CD4-positive, alpha-beta T cell treated with Interleukin-4 for 1 hour (primary cell): ENCODE results near the gene CPT1B.
"Not testable (repeated sequence)": the region's sequence is repeated elsewhere in the genome, so short reads cannot be mapped to it uniquely, and the experiment has no call there.

Experiments used
- DNase-seq, 2 donors: peaks; one replicate each; pipeline ENCODE4 v3.0.0-alpha.2; 2020 to 2022

The CPT1B gene

DNA sequence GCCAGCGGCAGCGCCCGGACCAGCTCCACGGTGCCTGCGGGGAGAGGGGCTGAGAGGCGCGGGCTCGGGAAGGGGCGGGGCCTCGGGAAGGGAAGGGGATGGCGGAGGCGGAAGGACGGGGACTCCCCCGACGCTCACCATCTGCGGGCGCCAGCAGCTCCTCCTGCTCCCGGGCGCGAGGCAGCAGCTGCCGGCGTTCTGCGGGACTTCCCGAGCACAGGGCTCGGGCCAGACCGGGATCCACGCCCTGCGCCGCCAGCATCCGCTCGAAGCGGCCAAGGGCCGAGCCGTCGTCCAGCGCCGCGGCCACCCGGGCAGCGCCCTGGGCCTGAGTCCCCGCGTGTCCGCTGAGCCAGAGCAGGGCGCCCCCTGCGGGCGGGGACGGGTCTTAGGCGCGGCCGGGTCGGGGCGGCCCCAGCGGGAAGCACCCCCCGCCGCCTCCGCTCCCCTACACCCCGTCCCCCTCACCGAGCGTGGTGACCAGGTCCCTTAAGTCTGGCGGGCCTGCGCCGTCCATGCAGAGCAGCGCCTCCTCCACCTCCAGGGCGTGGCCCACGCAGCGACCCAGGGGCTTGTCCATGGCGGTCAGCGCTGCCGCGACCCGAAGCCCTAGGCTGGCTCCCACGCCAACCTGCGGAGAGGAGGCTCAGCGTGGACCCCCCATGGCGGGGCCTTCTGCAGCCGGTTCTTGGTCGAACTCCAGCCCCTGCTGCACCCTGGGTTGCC, 52.0 kb downstream of the CPT1B start:
- peak; percentile 86 to 89 for DNase-seq

DNA sequence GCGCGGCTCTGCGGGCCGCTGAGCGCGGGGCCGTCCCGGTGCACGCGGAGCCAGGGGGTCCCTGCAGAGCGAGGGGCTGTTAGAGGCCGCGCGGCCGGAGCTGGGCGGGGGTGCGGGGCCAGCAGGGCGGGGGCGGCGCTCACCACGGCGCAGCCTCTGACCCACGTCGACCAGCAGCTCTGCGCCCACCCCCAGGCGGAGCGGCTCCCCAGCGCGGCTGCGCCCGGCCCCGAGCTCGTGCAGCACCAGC, 52.4 kb downstream of the CPT1B start:
- no peak for DNase-seq

DNA sequence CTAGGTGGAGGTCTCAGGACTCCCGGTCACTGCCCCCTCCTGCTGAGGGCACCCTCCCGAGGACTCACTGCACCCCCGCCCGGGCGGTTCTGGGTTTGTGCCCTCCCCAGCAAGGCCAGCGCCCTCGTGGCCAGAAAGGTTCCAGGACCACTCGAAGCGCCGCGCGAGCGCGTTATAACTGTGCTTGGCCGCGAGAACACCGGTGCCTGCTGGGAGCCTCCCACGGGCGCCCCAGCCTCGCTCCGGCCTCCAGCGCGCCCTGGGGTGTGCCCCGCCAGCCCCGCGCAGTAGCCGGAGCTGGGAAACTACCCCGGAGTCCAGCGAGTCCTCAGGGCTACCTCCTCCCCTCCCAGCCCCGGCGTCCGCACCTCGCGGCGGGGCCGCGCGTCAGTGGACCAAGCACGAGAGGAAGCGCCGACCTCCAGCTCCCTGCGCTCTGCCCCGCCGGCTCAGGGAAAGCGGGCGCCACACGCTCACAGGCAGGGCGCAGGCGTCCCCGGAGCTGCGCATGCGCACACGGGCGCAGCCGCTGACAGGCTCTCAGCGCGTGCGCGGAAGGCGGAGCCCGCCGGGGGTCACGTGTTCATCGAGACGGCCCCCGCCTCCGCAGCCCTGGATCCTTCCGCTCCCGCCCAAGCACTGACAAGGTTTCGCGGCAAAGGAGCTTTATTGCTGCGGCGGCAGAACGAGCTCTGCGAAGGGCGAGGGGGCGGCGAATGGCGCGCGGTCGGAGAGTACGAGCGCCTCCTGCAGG, 52.9 kb downstream of the CPT1B start, which contains the start of gene SCO2:
TSS of gene SCO2 (minus strand) at position 495 of the 754 bp plus-strand sequence. CDS start 1,187 bp downstream, outside the sequence.
- peak; percentile 97 for DNase-seq

DNA sequence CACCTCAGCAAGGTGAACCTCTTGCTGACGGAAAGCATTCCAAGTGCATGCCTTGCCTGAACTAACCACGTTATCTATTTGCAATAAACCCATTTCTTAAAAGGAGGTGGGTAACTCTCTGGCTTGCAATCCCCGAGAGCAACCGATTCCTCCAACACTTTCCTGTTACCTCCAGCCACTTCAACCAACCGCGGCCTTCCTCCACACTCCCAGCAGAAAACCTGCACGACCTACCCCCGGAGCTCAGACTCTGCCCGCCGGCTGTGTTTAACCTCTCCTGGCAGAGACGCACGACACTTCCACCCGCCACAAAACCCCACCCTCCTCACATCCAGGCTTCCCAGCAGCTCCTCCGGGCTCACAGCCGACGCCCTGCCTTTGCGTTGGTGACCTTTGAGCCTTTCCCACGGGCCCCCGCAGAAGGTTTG, 53.5 kb downstream of the CPT1B start:
- no peak for DNase-seq

DNA sequence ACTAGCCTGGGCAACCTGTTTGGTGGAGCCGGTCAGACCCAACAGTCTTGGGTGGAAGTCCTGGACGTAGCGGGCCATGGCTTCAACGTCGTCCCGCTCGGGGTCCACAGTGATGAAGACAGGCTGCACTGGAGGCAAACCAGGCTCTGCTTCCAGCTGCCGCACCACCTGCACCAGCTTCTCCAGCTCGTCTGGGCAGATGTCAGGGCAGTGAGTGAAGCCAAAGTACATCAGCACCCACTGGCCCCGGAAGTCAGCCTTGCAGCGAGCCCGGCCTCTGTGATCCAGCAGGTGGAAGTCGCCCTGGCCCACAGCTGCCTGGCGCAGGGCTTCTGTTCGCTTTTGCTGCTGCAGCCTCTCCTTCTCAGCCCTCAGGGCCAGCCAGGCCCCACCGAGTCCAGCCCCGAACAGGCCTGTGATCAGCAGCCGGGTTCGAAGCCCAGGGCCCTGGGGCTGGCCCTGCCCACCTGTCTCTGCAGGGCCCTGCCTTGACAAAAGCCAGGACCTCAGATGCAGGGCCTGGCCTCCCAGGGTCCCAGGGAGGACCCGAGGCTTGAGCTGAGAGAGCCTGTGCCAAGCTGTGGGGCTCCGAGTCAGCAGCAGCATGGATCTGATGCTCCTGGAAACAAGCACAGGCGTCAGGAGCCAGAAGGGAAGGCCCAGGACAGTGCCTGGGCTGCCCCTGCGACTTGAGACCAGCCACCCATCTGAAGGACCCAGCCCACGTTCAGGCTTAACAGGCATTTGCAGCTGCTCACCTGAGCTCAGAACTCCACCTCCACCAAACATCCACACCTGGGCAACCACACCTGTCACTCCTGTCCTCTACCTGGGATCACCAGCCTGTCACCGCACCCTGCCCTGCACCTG, 54.2 kb downstream of the CPT1B start:
- DNase-seq = no peak

DNA sequence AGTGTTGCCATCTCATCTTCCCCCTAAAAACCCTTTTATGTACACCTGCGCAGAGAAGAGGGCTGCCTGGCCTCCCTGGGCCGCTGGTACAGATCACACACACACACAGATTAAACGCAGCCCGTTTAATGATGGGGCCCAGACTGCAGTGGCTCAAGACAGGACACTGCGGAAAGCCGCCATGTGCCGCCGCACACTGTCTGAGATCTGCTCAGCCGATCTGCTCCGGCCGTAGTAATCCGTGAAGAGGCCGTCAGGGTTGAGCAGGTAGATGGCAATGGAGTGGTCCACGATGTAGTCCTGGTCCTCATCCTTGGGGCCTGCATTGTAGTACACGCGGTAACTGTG, 54.8 kb downstream of the CPT1B start:
- no peak for DNase-seq

DNA sequence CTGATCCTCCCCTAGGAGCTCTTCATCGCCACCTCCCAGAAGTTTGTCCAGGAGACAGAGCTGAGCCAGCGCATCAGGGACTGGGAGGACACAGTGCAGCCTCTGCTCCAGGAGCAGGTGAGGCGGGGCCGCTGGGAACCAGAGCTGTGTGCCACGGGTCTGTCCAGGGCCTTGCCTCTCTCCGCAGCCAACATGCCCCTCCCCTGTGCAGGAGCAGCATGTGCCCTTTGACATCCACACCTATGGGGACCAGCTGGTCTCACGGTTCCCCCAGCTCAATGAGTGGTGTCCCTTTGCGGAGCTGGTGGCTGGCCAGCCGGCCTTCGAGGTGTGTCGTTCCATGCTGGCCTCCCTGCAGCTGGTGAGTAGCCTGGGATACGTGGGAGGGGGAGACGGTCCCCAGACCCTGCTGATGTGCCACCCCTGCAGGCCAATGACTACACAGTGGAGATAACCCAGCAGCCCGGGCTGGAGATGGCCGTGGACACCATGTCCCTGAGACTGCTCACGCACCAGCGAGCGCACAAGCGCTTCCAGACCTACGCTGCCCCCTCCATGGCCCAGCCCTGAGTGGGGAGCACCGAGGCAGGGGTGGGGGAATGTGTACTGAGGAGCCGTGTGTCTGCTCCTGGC, 55.3 kb downstream of the CPT1B start:
- no peak for DNase-seq

DNA sequence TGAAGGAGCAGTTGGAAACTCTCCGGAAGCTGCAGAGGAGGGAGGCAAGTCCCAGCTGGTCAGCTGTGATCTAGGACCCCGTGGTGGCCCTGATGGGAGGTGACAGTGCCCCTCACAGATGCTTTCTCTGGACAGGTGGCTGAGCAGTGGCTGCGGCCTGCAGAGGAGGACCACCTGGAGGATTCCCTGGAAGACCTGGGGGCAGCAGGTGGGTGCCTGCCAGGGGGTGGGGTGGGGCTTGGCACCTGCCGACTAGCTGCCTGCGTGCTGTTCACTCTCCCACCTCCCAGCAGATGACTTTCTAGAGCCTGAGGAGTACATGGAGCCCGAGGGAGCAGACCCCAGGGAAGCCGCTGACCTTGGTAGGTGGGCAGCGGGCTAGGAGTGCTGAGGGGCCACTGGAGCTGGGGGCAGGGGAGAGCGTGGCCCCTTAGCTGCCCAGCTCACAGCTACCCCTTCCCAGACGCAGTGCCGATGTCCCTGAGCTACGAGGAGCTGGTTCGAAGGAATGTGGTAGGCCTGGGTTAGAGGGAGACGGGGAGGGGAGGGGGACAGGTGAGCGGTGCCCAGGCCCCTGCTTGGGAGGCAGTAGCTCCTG, 55.9 kb downstream of the CPT1B start:
- no peak for DNase-seq

DNA sequence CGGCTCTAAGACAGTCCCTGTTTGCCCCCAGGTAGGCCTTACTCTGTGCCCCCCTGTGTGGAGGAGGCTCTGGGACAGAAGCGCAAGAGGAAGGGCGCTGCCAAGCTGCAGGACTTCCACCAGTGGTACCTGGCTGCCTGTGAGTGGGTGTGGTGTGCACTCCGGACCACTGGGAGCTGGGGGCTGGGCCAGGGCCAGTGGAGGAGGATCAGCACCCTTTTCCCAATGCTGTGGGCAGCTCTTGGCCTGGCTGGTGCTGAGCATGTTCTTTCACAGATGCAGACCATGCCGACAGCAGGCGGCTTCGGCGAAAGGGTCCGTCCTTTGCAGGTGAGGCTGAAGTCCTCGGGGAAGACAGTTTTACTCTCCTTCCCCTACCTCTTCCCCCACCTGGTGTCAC, 56.5 kb downstream of the CPT1B start:
- DNase-seq = no peak

DNA sequence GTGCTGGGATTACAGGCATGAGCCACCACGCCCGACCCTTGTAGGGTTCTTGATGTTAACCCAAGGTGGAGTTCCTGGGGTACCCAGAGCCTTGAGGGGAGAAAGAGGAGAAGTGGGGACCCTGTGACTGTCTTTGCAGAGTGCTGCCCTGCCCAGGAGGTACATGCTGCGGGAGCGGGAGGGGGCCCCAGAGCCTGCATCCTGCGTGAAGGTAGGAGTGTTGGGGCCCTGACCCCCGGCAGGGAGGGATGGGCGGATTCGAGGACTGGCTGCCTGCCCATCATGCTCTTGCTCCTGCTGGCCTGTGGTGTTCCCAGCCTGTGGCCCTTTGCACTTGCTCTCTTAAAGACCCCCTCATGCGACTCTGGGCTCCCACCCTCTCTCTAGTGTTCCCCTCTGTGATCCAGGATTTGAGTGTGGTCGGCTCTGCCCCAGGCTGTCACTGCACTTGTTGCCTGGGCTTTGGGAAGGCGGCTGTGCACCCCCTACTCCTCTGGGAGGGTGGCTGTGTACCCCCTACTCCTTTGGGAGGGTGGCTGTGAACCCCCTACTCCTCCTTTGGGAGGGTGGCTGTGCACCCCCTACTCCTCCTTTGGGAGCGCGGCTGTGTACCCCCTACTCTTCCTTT, 57.3 kb downstream of the CPT1B start:
- DNase-seq = no peak

DNA sequence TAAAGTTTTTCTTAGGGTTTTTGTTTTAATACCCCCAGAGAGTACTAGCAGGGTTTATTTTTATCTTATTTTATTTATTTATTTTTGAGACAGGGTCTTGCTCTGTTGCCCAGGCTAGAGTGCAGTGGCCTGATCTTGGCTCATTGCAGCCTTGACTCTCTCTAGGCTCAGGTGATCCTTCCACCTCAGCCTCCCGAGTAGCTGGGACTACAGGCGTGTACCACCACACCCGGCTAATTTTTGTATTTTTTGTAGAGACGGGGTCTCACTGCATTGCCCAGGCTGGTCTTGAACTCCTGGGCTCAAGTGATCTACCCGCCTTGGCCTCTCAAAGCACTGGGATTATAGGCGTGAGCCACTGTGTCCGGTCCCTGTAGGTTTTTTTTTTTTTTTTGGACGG, 58.0 kb downstream of the CPT1B start:
- DNase-seq = not testable (repeated sequence)

DNA sequence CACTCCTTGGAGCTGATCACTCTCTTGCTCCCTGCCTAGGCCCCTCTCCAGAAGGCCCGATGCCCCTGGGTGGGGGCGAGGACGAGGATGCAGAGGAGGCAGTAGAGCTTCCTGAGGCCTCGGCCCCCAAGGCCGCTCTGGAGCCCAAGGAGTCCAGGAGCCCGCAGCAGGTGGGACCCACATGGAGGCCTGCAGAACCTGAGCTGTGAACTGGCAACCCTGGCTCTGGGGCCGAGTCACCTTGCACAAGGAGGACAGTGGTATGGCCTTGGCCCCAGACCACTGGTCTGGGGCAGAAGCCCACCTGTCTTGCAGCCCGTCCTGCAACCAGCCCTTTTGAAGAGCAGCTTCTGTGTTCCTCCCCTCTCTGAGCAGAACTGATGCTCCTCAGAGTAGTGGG, 59.1 kb downstream of the CPT1B start:
- no peak for DNase-seq
